ENCODE data around the gene KRT6A.
"Not testable (repeated sequence)": the region's sequence is repeated elsewhere in the genome, so short reads cannot be mapped to it uniquely, and the experiment has no call there.

The KRT6A gene

GRCh38 chr12:52458861-52459260 is 34.2 kb downstream of the KRT6A start:
- DNase-seq (ENCODE audit: low spot score): no peak

GRCh38 chr12:52455821-52456220 is 37.2 kb downstream of the KRT6A start:
- DNase-seq (ENCODE audit: low spot score): no peak

- peak; percentile 46 for DNase-seq (ENCODE audit: low spot score)
These were observed 38.5 kb downstream of the KRT6A start for GRCh38 chr12:52454411-52455201.

GRCh38 chr12:52452101-52452500 is 41.0 kb downstream of the KRT6A start, which contains the start of gene KRT6B:
TSS of gene KRT6B (minus strand) at chr12:52452146. CDS start at chr12:52452078, 68 bp downstream.
- DNase-seq (ENCODE audit: low spot score): no peak

- no peak for DNase-seq (ENCODE audit: low spot score)
These were observed 44.8 kb downstream of the KRT6A start for GRCh38 chr12:52448228-52448627.

GRCh38 chr12:52447196-52447595 is 45.9 kb downstream of the KRT6A start:
- DNase-seq (ENCODE audit: low spot score): not testable (repeated sequence)

GRCh38 chr12:52446367-52447045 is 46.6 kb downstream of the KRT6A start:
- no peak for DNase-seq (ENCODE audit: low spot score)

GRCh38 chr12:52445876-52446275 is 47.2 kb downstream of the KRT6A start:
- no peak for DNase-seq (ENCODE audit: low spot score)

GRCh38 chr12:52444647-52445595 is 48.1 kb downstream of the KRT6A start:
- no peak for DNase-seq (ENCODE audit: low spot score)

- no peak for DNase-seq (ENCODE audit: low spot score)
These were observed 49.1 kb downstream of the KRT6A start for GRCh38 chr12:52443966-52444365.

GRCh38 chr12:52442600-52443061 is 50.4 kb downstream of the KRT6A start:
- DNase-seq (ENCODE audit: low spot score): peak; percentile 58

GRCh38 chr12:52441320-52441911 is 51.6 kb downstream of the KRT6A start:
- DNase-seq (ENCODE audit: low spot score): peak; percentile 7

GRCh38 chr12:52440821-52441319 is 52.2 kb downstream of the KRT6A start:
- DNase-seq (ENCODE audit: low spot score): no peak

- DNase-seq (ENCODE audit: low spot score): no peak
These were observed 53.2 kb downstream of the KRT6A start for GRCh38 chr12:52439845-52440244.

GRCh38 chr12:52439420-52439819 is 53.6 kb downstream of the KRT6A start:
- DNase-seq (ENCODE audit: low spot score): no peak

GRCh38 chr12:52438305-52439301 is 54.5 kb downstream of the KRT6A start:
- DNase-seq (ENCODE audit: low spot score): no peak

GRCh38 chr12:52437508-52437907 is 55.5 kb downstream of the KRT6A start:
- no peak for DNase-seq (ENCODE audit: low spot score)

Data from LoVo (cell line).